Small intestine (tissue), 7 donors: ENCODE data around the gene SCG3. TPM values are rescaled to one million over a fixed set of nuclear protein-coding genes. Genes with fewer than 3 reads are reported as not detected.

Experiments
- DNase-seq, 2 donors: peaks; one replicate each; pipeline versions ENCODE4 v3.0.0 to v3.0.0-alpha.2; 2013
- FAIRE-seq: peaks from 2 replicates; lab custom pipeline; 2012; peaks lifted over from hg19 to GRCh38; lab: Jason Lieb, UNC
- H3K27ac ChIP-seq, 3 donors: one replicate each; pipeline ENCODE4 v1.5.1; 2013; ENCODE audit warnings: low read length in 2 of 3, mild to moderate bottlenecking in 2 of 3, control low read depth in 1 of 3, inconsistent platforms in 1 of 3, low read depth in 1 of 3, moderate library complexity in 1 of 3
- H3K27me3 ChIP-seq, 3 donors: one replicate each; pipeline ENCODE4 v1.6.1; 2013; ENCODE audit warnings: low read length in 3 of 3, inconsistent platforms in 1 of 3; ENCODE audit not compliant: control insufficient read depth in 3 of 3, insufficient read depth in 3 of 3
- H3K36me3 ChIP-seq, 3 donors: one replicate each; pipeline ENCODE4 v1.6.1; 2013; ENCODE audit warnings: low read length in 3 of 3, inconsistent platforms in 1 of 3, low read depth in 1 of 3, mild to moderate bottlenecking in 1 of 3, moderate library complexity in 1 of 3; ENCODE audit not compliant: control insufficient read depth in 3 of 3, insufficient read depth in 2 of 3
- H3K4me1 ChIP-seq, 3 donors: one replicate each; pipeline ENCODE4 v1.6.1; 2013; ENCODE audit warnings: low read length in 2 of 3, inconsistent platforms in 1 of 3, low read depth in 1 of 3, mild to moderate bottlenecking in 1 of 3, moderate library complexity in 1 of 3; ENCODE audit not compliant: control insufficient read depth in 3 of 3, insufficient read depth in 2 of 3
- H3K4me3 ChIP-seq, 3 donors: one replicate each; pipeline ENCODE4 v1.5.1; 2013; ENCODE audit warnings: low read length in 3 of 3, control low read depth in 1 of 3, inconsistent platforms in 1 of 3, low read depth in 1 of 3, mild to moderate bottlenecking in 1 of 3, moderate library complexity in 1 of 3
- H3K9me3 ChIP-seq, 2 donors: one replicate each; pipeline ENCODE4 v1.6.1; 2013; ENCODE audit warnings: low read depth in 1 of 2, low read length in 1 of 2; ENCODE audit not compliant: control insufficient read depth in 2 of 2, insufficient read depth in 1 of 2
- WGBS, 3 donors: extraction: QIAGEN DNeasy Blood & Tissue Kit; methylation state at CpG; one replicate each; pipeline ENCODE4 v1.1.7; 2013; 5-methylcytosine and 5-hydroxymethylcytosine counted together
- polyA plus RNA-seq, 4 donors: library from polyadenylated mRNA; stranded (reverse) in 3 of 4; unstranded in 1 of 4; fragments of 200-250 nt in 3 of 4; fragments of 120-200 nt in 1 of 4; gene quantifications; one replicate each; pipeline versions ENCODE4 v1.2.1 to v1.2.3, GENCODE V29; 2013
- donor health status: healthy with polysubstance abuse.
- donor health status: control.
- donor health status: control.
- donor health status: Bipolar disorder and iron deficiency.
- donor health status: healthy.

Gene SCG3
- polyA plus RNA-seq, 4 donors, result 0.27 to 4.7 (median 4.2) TPM; not detected in 1

GRCh38 chr15:51760805-51761204 lies 79.5 kb downstream of the SCG3 start:
- no peak for DNase-seq
- 57 to 85% (median 67%) methylated on average over 3 of the region's 3 CpGs for WGBS, 3 donors
- no peak for FAIRE-seq

GRCh38 chr15:51765751-51766150 lies 84.4 kb downstream of the SCG3 start:
- H3K4me3 ChIP-seq, result no peak overlapping the region
- FAIRE-seq (no peak), DNase-seq (no peak)
- H3K4me1 ChIP-seq, result no peaks in the 10 kb centered on the region
- no peaks in the 10 kb centered on the region for H3K9me3 ChIP-seq
- peaks cover 0 to 8% (median 0%) of the 10 kb centered on the region in 3 donors for H3K36me3 ChIP-seq
- H3K27ac ChIP-seq, result no peak overlapping the region
- H3K27me3 ChIP-seq, result no peaks in the 10 kb centered on the region
- WGBS, 3 donors, result 89 to 93% (median 90%) methylated on average over 7 of the region's 7 CpGs

More at GRCh38 chr15:51760805-51761204, 79.5 kb downstream of the SCG3 start:
- H3K27me3 ChIP-seq, result no peaks in the 10 kb centered on the region
- H3K27ac ChIP-seq, result no peak overlapping the region
- H3K9me3 ChIP-seq, result no peaks in the 10 kb centered on the region
- peaks cover 0 to 8% (median 0%) of the 10 kb centered on the region in 3 donors for H3K4me1 ChIP-seq
- H3K4me3 ChIP-seq, result no peak overlapping the region
- no peaks in the 10 kb centered on the region for H3K36me3 ChIP-seq

- H3K9me3 ChIP-seq, result no peaks in the 10 kb centered on the region
- FAIRE-seq, result no peak
- H3K36me3 ChIP-seq, result peaks cover 0 to 8% (median 0%) of the 10 kb centered on the region in 3 donors
- no peaks in the 10 kb centered on the region for H3K27me3 ChIP-seq
- WGBS, 3 donors, result 86 to 96% (median 87%) methylated on average over 1 of the region's 1 CpG
- no peak overlapping the region for H3K4me3 ChIP-seq
- no peaks in the 10 kb centered on the region for H3K4me1 ChIP-seq
- no peak overlapping the region for H3K27ac ChIP-seq
- no peak for DNase-seq
Measured at GRCh38 chr15:51766341-51766740, 85.0 kb downstream of the SCG3 start.

GRCh38 chr15:51768018-51768417 lies 86.7 kb downstream of the SCG3 start:
- Histone ChIP-seq H3K27me3 (no peaks in the 10 kb centered on the region), H3K36me3 (peaks cover 0 to 8% (median 0%) of the 10 kb centered on the region in 3 donors), H3K9me3 (no peaks in the 10 kb centered on the region), H3K27ac (peak overlapping the region in 1 of 3 donors; percentile 23), H3K4me1 (no peaks in the 10 kb centered on the region), H3K4me3 (no peak overlapping the region)
- WGBS, 3 donors, result 30 to 48% (median 36%) methylated on average over 9 of the region's 9 CpGs
- no peak for FAIRE-seq
- DNase-seq, result peak in 1 of 2 donors; percentile 43

Other genes with a start within 250 kb of the SCG3 start
- 10 to 100 TPM; 24.5 to 58.4 (median 42.6) TPM for gene DMXL2, start 58.7 kb upstream of the SCG3 start, polyA plus RNA-seq
- 10 to 100 TPM; 10.7 to 19.6 (median 11.7) TPM for gene LYSMD2, start 56.2 kb downstream of the SCG3 start, polyA plus RNA-seq
- gene TMOD2, start 70.1 kb downstream of the SCG3 start, polyA plus RNA-seq, result 1 to 10 TPM in 2 of 4 donors, under 1 TPM in 2; 0.45 to 4.5 (median 1.9) TPM
- gene TMOD3, start 148.2 kb downstream of the SCG3 start, polyA plus RNA-seq, result 10 to 100 TPM; 13.2 to 44.8 (median 17.0) TPM